ENCODE results near the gene TOM1.
"Not testable (repeated sequence)": the region's sequence is repeated elsewhere in the genome, so short reads cannot be mapped to it uniquely, and the experiment has no call there.

The TOM1 gene

DNA sequence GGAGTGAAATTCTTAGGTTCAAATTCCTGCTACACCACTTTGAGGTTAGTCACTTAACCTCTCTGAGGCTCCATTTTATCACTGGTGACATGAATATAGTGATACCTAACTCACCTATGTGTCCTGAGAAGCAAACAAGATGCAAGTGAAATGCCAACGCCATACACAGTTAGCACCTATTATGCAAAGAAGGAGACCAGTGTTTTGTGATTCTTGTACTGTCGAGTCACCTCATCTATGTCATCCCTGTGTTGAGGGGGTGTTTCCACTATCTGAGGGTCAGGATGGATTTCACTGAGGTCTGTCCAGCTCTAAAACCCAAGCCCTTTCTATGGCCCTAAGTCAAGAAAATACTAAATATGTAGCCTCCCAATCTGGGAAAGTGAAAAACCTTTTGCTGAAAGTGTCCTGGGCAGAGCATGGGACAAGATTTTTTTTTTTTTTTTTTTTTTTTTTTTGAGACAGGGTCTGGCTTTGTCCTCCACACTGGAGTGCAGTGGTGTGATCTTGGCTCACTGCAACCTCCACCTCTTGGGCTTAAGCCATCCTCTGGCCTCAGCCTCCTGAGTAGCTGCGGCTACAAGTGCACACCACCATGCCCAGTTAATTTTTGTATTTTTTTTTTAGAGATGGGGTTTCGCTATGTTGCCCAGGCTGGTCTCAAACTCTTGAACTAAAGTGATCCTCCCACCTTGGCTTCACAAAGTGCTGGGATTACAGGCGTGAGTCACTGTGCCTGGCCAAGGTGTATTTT is 95.3 kb downstream of the TOM1 start:
- no peak for DNase-seq (ENCODE audit: low read depth in 2 of 2)

DNA sequence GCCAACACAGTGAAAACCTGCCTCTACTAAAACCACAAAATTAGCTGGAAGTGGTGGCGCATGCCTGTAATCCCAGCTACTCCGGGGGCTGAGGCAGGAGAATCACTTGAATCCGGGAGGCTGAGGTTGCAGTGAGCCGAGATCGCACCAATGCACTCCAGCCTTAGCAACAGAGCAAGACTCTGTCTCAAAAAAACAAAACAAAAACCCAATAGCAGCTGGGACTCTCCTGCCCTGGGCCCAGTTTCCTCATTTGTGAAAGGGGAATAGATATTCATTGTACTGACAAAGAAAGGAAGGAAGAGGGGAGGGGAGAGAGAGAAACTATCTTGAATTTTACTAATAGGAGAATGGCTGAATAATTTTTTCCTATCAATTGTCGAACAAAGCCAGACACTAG is 96.9 kb downstream of the TOM1 start:
- not testable (repeated sequence) for DNase-seq (ENCODE audit: low read depth in 2 of 2)

- DNase-seq (ENCODE audit: low read depth in 2 of 2): no peak
These were observed 97.6 kb downstream of the TOM1 start for GRCh38 chr22:35397095-35397904.
